K562 (cell line): ENCODE measurements around the gene CTIF. TPM values are rescaled to one million over a fixed set of nuclear protein-coding genes. Genes with fewer than 3 reads are reported as not detected.

Experiments used
- BRF2 ChIP-seq: IDR thresholded peaks from 3 replicates; pipeline ENCODE4 v1.6.1; 2011; ENCODE audit warnings: borderline replicate concordance, mild to moderate bottlenecking; ENCODE audit not compliant: insufficient read length, insufficient read depth
- CAMTA2 ChIP-seq: fragments of 250-450 bp; sonication (Bioruptor Pico); conservative IDR thresholded peaks from 2 replicates; pipeline ENCODE4 v1.5.1; 2022
- CBX1 ChIP-seq: sonication (generic); IDR thresholded peaks from 2 replicates; pipeline ENCODE4 v1.6.1; 2016; ENCODE audit warnings: antibody characterized with exemption, low read depth, mild to moderate bottlenecking
- CHAMP1 ChIP-seq: fragments of 450-650 bp; IDR thresholded peaks from 2 replicates; pipeline ENCODE4 v1.6.1; 2016; ENCODE audit warnings: mild to moderate bottlenecking
- ELF2 ChIP-seq: fragments of 250-450 bp; sonication (Bioruptor Pico); IDR thresholded peaks from 2 replicates; pipeline ENCODE4 v1.5.0; 2021; ENCODE audit warnings: mild to moderate bottlenecking
- HCFC1 ChIP-seq: IDR thresholded peaks from 2 replicates; pipeline ENCODE4 v1.6.1; 2012; ENCODE audit warnings: low read depth, low read length, improper control_type of control experiment
- MCM7 ChIP-seq, 2 experiments: fragments of 450-650 bp; IDR thresholded peaks; 2 replicates each; pipeline ENCODE4 v1.6.1; 2016 to 2018
- MLX ChIP-seq, 2 experiments: fragments of 450-650 bp in 1 of 2; sonication (generic) in 1 of 2; formaldehyde crosslinking; conservative IDR thresholded peaks; 2 replicates each; pipeline versions ENCODE4 v1.4.0 to v1.8.1; 2020 to 2022; ENCODE audit warnings: mild to moderate bottlenecking in 1 of 2, missing genetic modification reagents in 1 of 2
- NFRKB ChIP-seq: fragments of 450-650 bp; IDR thresholded peaks from 2 replicates; pipeline ENCODE4 v1.6.1; 2016; ENCODE audit warnings: low read depth
- NR3C1 ChIP-seq: sonication (generic); formaldehyde crosslinking; IDR thresholded peaks from 2 replicates; pipeline ENCODE4 v1.8.1; 2022; ENCODE audit warnings: missing genetic modification reagents
- PHF21A ChIP-seq: fragments of 450-650 bp; IDR thresholded peaks from 2 replicates; pipeline ENCODE4 v1.6.1; 2017; ENCODE audit warnings: low read depth, borderline replicate concordance
- RFX1 ChIP-seq: fragments of 450-650 bp; IDR thresholded peaks from 2 replicates; pipeline ENCODE4 v1.6.1; 2016; ENCODE audit warnings: mild to moderate bottlenecking, moderate library complexity
- SUPT5H ChIP-seq: fragments of 450-650 bp; IDR thresholded peaks from 2 replicates; pipeline ENCODE4 v1.6.1; 2016
- ZKSCAN8 ChIP-seq: fragments of 200-800 bp; sonication (Bioruptor generic); IDR thresholded peaks from 2 replicates; pipeline ENCODE4 v1.6.1; 2016; ENCODE audit warnings: missing genetic modification characterization, missing compliant biosample characterization
- ZNF282 ChIP-seq: sonication (generic); formaldehyde crosslinking; IDR thresholded peaks from 2 replicates; pipeline ENCODE4 v1.8.1; 2023; ENCODE audit warnings: missing genetic modification reagents
- ZNF324 ChIP-seq: fragments of 250-450 bp; sonication (Bioruptor Pico); IDR thresholded peaks from 2 replicates; pipeline ENCODE4 v1.4.0; 2020; ENCODE audit warnings: mild to moderate bottlenecking
- polyA plus RNA-seq, 8 experiments: library from polyadenylated mRNA; depleted of rRNA in 4 of 8; stranded (reverse) in 5 of 8; unstranded in 3 of 8; fragments of >200 nt; fragmentation: Nextera tagmentation in 2 of 8; fragmentation: Illumina TruSeq in 1 of 8; extraction: Ambion mirVana in 2 of 8; extraction: Trizol in 1 of 8; gene quantifications; 2 replicates each; pipeline versions ENCODE4 v1.2.1 to v1.2.3, GENCODE V29; 2011 to 2014; ENCODE audit warnings: inconsistent platforms in 1 of 8, missing spikeins in 1 of 8
- total RNA-seq, 7 experiments: library from RNA; depleted of rRNA in 6 of 7; stranded (reverse); fragments of >200 nt in 6 of 7; fragmentation: Illumina TruSeq in 2 of 7; extraction: Trizol in 2 of 7; gene quantifications; 2 replicates each; pipeline versions ENCODE4 v1.2.1 to v1.2.3, GENCODE V29; 2011 to 2021; ENCODE audit warnings: low replicate concordance in 1 of 7
- TF ChIP-seq, protein P1 (sequence below): fragments of 250-450 bp; sonication (Bioruptor Pico); IDR thresholded peaks from 2 replicates; pipeline ENCODE4 v1.5.1; 2021; ENCODE audit warnings: mild to moderate bottlenecking
- TF ChIP-seq, protein P2 (sequence below): IDR thresholded peaks from 2 replicates; pipeline ENCODE4 v1.6.1; 2011; ENCODE audit warnings: borderline replicate concordance, low read depth, mild to moderate bottlenecking, moderate library complexity, low read length; ENCODE audit not compliant: insufficient read depth, poor library complexity, severe bottlenecking
- TF ChIP-seq, protein P3 (sequence below), 2 experiments: fragments of 450-650 bp; IDR thresholded peaks; 2 replicates each; pipeline ENCODE4 v1.6.1; 2016

CTIF gene
- total and polyA plus RNA-seq, 9 of the 15 experiments (the other 6 are each of a cell fraction or from before 2014, with no cell fraction given), result 0.17 to 11.5 (median 2.2) TPM

DNA sequence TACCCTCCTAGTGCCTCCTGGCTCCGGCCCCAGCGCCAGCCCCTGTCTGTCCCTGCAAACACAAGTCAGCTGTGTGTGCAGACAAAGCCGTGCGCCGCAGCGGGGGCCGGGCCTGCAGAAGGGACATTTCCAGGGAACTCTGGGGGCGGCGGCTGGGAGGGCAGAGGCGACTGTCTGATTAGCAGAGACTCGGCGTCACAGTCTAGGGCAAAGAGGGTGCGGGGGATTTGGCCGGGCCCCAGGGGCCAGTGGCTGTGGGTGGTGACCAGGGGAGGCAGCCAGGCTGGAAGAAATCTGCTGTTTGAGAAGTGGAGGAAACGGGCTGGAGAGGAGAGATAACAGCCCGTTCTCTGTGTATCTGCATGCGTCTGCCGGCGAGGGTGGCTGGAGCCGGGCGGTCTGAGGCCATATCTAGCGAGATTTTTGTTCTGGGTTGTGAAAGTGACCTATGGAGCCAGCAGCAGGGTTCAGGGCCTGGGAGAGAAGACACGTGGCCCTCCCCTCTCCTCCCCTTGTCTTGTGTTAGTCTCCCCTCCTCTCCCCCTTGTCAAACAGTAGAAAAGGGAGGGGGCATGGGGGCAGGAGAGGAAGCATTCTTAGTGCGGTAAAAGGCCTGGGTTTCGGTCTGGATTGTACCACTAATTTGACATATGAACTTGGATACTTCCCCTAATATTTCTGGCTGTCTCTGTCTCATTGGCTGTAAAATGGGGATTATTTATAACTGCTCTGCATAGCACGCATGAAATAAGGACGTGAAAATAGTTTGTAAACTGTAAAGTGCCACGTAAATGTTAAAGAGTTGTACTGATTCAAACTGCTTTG is 242.5 kb downstream of the CTIF start (continued):
- TF ChIP-seq RFX1, result no peak
- TF ChIP-seq ELF2 (CRISPR knock-in tag), result no peak
- TF ChIP-seq HCFC1, result peak; percentile 15
- TF ChIP-seq ZNF324 (CRISPR knock-in tag), result no peak
- TF ChIP-seq ZKSCAN8 (CRISPR knock-in tag), result peak; percentile 86
- TF ChIP-seq, protein P1, sequence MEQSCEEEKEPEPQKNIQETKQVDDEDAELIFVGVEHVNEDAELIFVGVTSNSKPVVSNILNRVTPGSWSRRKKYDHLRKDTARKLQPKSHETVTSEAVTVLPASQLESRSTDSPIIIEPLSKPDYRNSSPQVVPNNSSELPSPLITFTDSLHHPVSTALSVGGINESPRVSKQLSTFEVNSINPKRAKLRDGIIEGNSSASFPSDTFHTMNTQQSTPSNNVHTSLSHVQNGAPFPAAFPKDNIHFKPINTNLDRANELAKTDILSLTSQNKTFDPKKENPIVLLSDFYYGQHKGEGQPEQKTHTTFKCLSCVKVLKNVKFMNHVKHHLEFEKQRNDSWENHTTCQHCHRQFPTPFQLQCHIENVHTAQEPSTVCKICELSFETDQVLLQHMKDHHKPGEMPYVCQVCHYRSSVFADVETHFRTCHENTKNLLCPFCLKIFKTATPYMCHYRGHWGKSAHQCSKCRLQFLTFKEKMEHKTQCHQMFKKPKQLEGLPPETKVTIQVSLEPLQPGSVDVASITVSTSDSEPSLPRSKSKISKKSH (CRISPR knock-in tag), result no peak
- no peak; the same call in 1 of the 2 replicates for TF ChIP-seq NFRKB
- TF ChIP-seq, protein P2, sequence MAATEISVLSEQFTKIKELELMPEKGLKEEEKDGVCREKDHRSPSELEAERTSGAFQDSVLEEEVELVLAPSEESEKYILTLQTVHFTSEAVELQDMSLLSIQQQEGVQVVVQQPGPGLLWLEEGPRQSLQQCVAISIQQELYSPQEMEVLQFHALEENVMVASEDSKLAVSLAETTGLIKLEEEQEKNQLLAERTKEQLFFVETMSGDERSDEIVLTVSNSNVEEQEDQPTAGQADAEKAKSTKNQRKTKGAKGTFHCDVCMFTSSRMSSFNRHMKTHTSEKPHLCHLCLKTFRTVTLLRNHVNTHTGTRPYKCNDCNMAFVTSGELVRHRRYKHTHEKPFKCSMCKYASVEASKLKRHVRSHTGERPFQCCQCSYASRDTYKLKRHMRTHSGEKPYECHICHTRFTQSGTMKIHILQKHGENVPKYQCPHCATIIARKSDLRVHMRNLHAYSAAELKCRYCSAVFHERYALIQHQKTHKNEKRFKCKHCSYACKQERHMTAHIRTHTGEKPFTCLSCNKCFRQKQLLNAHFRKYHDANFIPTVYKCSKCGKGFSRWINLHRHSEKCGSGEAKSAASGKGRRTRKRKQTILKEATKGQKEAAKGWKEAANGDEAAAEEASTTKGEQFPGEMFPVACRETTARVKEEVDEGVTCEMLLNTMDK, result no peak
- TF ChIP-seq BRF2, result no peak
- TF ChIP-seq CHAMP1, result peak; percentile 43; the same call in 1 of the 2 replicates
- no peak for TF ChIP-seq MLX (CRISPR knock-in tag; conservative IDR thresholded peaks at IDR 0.05)
- no peak for TF ChIP-seq ZNF282 (CRISPR knock-in tag)
- no peak for TF ChIP-seq CAMTA2
- TF ChIP-seq NR3C1, result no peak
- TF ChIP-seq PHF21A, result peak; percentile 90
- TF ChIP-seq MCM7 (IDR thresholded peaks at IDR 0.05), result no peak
- no peak for TF ChIP-seq CBX1
- TF ChIP-seq, protein P3, sequence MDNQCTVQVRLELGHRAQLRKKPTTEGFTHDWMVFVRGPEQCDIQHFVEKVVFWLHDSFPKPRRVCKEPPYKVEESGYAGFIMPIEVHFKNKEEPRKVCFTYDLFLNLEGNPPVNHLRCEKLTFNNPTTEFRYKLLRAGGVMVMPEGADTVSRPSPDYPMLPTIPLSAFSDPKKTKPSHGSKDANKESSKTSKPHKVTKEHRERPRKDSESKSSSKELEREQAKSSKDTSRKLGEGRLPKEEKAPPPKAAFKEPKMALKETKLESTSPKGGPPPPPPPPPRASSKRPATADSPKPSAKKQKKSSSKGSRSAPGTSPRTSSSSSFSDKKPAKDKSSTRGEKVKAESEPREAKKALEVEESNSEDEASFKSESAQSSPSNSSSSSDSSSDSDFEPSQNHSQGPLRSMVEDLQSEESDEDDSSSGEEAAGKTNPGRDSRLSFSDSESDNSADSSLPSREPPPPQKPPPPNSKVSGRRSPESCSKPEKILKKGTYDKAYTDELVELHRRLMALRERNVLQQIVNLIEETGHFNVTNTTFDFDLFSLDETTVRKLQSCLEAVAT (IDR thresholded peaks at IDR 0.05), result no peak
- TF ChIP-seq SUPT5H, result no peak
